Stimulated activated naive B cell treated with anti-CD40 and anti-IgM and Interleukin-4, amounts not matched to agents 10 μg/mL and 1 μg/mL and 100 μg/mL, for 72 hours (primary cell): ENCODE measurements around the gene LCN1.

Experiments
- ATAC-seq, 2 donors: fragments of 150-1000 bp; cut with Tn5 transposase; replicated peaks; 2 replicates each; pipeline ENCODE4 v1.10.0; 2021; ENCODE audit warnings: moderate library complexity in 1 of 2
- DNase-seq: peaks from one replicate; pipeline ENCODE4 v3.0.0; 2021
- H3K27ac Mint-ChIP-seq: one replicate; pipeline ENCODE4 v1.8.0; 2022; ENCODE audit warnings: mild to moderate bottlenecking, mixed read lengths
- H3K27me3 Mint-ChIP-seq, 2 donors: one replicate each; pipeline ENCODE4 v1.8.0; 2022; ENCODE audit warnings: mixed read lengths in 2 of 2
- H3K36me3 Mint-ChIP-seq, 2 donors: one replicate each; pipeline ENCODE4 v1.8.0; 2022; ENCODE audit warnings: mixed read lengths in 2 of 2, mild to moderate bottlenecking in 1 of 2
- H3K4me1 Mint-ChIP-seq, 2 donors: one replicate each; pipeline ENCODE4 v1.8.0; 2022; ENCODE audit warnings: mixed read lengths in 2 of 2, mild to moderate bottlenecking in 1 of 2
- H3K4me3 Mint-ChIP-seq, 2 donors: one replicate each; pipeline ENCODE4 v1.8.0; 2022; ENCODE audit warnings: mild to moderate bottlenecking in 2 of 2, mixed read lengths in 2 of 2, moderate library complexity in 1 of 2
- H3K9me3 Mint-ChIP-seq, 2 donors: one replicate each; pipeline ENCODE4 v1.8.0; 2022; ENCODE audit warnings: mixed read lengths in 2 of 2, mild to moderate bottlenecking in 1 of 2

Gene LCN1

DNA sequence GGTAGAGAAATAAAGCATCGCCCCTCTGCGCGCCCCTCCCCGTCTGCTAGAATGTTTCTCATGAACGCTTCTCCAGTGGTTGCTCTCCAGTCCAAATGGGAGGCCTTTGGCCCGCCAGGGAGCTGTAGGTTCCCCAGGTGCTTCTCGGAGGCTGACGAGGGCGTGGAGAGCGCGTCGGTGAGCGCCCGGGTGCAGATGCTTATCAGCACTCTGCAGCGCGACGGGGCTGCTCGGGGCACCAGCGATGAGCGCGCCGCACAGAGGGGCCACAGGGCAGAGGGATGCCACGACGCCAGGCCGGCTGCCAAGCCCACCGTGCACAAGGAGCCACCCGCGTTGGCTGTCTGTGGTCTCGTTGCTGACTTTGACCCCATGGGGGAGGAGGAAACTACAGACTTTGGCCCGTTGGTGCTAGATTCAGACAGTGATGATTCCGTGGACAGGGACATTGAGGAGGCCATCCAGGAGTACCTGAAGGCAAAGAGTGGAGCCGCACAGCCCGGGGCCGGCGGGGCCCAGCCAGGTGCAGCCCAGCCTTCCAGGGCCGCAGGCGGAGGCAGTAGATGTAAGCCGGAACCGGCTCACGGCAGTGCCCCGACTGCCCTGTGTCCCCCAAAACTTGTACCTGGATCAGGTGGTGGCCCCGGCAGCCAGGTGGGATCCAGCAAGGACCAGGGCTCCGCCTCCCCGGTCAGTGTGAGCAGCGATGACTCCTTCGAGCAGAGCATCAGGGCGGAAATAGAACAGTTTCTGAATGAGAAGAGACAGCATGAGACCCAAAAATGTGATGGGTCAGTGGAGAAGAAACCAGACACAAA is 36.6 kb upstream of the LCN1 start:
- H3K27ac Mint-ChIP-seq = no peak overlapping the region
- peaks cover 0 to 5% of the 10 kb centered on the region in 2 donors for H3K4me1 Mint-ChIP-seq
- H3K36me3 Mint-ChIP-seq = peaks cover 2 to 31% of the 10 kb centered on the region in 2 donors
- peaks cover 6 to 8% of the 10 kb centered on the region in 2 donors for H3K27me3 Mint-ChIP-seq
- DNase-seq (no peak), ATAC-seq (no peak)
- no peak overlapping the region for H3K4me3 Mint-ChIP-seq
- H3K9me3 Mint-ChIP-seq = no peaks in the 10 kb centered on the region

DNA sequence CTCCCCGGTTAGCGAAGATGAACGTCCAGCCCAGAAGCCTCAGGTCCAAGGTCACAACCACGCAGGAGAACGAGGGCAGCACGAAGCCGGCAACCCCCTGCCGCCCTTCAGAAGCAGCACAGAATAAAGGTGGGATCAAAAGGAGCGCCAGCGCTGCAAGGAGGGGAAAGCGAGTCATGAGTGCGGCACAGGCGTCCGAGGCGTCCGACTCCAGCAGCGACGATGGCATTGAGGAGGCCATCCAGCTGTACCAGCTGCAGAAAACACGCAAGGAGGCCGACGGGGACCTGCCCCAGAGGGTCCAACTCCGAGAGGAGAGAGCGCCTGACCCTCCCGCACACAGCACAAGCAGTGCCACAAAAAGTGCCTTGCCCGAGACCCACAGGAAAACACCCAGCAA is 35.9 kb upstream of the LCN1 start:
- Mint-ChIP-seq H3K36me3 (peaks cover 2 to 31% of the 10 kb centered on the region in 2 donors), H3K27me3 (peaks cover 6 to 8% of the 10 kb centered on the region in 2 donors), H3K9me3 (no peaks in the 10 kb centered on the region), H3K4me1 (peaks cover 0 to 5% of the 10 kb centered on the region in 2 donors), H3K27ac (no peak overlapping the region), H3K4me3 (no peak overlapping the region)
- ATAC-seq (no peak), DNase-seq (no peak)

DNA sequence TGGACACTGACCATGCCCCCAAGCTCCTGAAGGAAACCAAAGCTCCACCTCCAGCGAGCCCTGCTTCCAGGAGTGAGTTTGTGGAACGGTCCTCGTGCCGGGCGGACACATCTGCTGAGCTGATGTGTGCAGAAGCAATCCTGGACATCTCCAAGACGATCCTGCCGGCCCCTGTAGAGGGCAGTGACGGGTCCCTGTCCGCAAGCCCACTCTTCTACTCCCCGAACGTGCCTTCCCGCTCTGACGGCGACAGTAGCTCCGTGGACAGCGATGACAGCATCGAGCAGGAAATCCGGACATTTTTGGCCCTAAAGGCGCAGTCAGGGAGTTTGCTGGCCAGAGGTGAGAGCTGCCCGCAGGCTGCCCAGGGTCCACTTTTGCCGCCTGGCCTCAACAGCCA is 35.4 kb upstream of the LCN1 start:
- no peak for DNase-seq
- H3K36me3 Mint-ChIP-seq = peaks cover 2 to 31% of the 10 kb centered on the region in 2 donors
- ATAC-seq = no peak
- H3K27me3 Mint-ChIP-seq = peaks cover 6 to 8% of the 10 kb centered on the region in 2 donors
- no peaks in the 10 kb centered on the region for H3K9me3 Mint-ChIP-seq
- H3K4me3 Mint-ChIP-seq = no peak overlapping the region
- peaks cover 0 to 1% of the 10 kb centered on the region in 2 donors for H3K4me1 Mint-ChIP-seq
- H3K27ac Mint-ChIP-seq = no peak overlapping the region

DNA sequence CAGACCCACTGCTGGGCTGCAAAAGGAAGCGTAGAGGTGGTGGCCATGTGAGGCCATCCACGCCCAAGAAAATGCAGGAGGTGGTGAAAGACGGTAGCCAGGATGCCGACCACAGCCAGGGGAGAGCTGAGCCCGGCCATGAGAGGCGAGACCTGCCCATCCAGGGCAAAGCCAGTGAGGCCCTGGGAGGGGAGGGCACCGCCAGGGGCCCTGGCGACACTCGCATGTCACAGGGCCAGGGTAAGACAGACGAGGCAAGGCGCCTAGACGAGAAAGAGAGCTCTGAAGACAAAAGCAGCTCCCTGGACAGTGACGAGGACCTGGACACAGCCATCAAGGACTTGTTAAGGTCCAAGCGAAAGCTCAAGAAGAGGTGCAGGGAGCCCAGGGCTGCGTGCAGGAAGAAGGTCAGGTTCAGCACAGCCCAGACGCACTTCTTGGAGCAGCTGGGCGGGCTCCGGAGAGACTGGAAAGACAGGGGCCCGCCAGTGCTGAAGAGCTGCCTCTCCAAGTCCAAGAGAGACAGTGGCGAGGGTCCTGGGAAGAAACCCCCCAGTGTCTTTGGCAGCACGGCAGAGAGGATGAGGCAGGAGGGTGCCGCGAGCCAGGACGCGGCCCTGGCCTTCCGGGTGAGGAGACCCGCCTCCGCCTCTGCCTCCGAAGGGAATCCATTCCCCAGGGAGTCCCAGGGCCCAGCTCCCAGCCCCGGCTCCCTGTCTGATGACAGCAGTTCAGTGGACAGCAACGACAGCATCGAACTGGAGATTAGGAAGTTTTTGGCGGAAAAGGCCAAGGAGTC is 34.8 kb upstream of the LCN1 start:
- peaks cover 6 to 8% of the 10 kb centered on the region in 2 donors for H3K27me3 Mint-ChIP-seq
- ATAC-seq (no peak), DNase-seq (no peak)
- no peak overlapping the region for H3K4me3 Mint-ChIP-seq
- no peaks in the 10 kb centered on the region for H3K4me1 Mint-ChIP-seq
- H3K36me3 Mint-ChIP-seq = peaks cover 2 to 31% of the 10 kb centered on the region in 2 donors
- H3K9me3 Mint-ChIP-seq = no peaks in the 10 kb centered on the region
- no peak overlapping the region for H3K27ac Mint-ChIP-seq

DNA sequence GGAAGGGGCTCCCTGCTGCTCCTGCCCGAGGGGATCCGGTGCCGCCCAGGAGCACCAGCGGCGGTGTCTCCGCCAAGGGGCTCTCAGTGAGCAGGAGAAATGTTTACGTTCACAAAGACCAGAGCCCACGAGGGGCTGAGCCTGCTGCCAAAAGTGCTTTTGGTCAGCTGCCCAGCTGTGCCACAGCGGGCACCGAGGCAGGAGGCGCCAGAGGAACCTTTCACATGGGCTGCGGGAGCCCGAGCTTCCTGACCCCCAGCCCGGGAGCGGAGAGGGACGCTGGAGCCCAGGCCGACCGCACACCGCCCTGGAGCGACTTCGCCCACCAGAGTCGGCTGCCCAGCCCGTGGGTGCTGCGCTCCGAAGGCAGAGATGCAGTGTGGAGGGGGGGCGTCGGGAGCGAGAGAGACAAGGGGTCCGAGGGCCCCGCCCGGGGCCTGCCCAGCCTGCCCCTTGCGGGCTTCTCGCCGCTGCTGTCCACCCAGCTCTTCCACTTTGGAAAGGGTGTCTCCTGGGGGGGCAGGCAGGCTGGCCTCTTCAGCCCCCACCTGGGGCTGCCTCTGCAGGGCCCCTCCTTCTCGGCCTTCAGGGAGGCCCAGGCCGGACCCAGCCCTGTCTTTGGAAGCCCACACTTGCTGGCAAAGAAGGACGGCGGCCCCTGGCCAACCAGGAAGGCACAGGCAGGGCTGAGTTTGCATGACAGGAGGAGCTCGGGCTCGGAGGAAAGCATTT is 33.8 kb upstream of the LCN1 start:
- no peaks in the 10 kb centered on the region for H3K9me3 Mint-ChIP-seq
- DNase-seq = no peak
- no peak overlapping the region for H3K27ac Mint-ChIP-seq
- H3K4me3 Mint-ChIP-seq = no peak overlapping the region
- H3K36me3 Mint-ChIP-seq = peaks cover 2 to 31% of the 10 kb centered on the region in 2 donors
- peaks cover 4 to 6% of the 10 kb centered on the region in 2 donors for H3K27me3 Mint-ChIP-seq
- ATAC-seq = no peak
- H3K4me1 Mint-ChIP-seq = no peaks in the 10 kb centered on the region

DNA sequence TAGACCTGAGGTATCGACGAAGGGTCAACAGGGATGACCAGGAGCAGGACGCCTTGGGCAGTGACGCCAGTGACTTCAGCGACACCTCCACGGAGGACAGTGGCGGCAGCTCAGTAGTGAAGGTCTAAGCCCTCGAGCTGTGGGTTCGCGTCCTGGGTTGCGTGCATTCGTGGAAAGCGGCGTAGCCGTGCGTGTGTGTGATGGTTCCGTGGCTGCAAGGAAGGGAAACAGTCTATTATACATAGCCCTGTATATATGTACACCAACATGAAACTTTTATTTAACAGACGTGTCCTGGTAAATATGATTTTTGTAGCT is 33.3 kb upstream of the LCN1 start:
- Mint-ChIP-seq H3K36me3 (peaks cover 2 to 31% of the 10 kb centered on the region in 2 donors), H3K9me3 (no peaks in the 10 kb centered on the region), H3K27ac (no peak overlapping the region), H3K4me3 (no peak overlapping the region), H3K27me3 (peaks cover 4 to 6% of the 10 kb centered on the region in 2 donors), H3K4me1 (no peaks in the 10 kb centered on the region)
- no peak for DNase-seq
- ATAC-seq = no peak

DNA sequence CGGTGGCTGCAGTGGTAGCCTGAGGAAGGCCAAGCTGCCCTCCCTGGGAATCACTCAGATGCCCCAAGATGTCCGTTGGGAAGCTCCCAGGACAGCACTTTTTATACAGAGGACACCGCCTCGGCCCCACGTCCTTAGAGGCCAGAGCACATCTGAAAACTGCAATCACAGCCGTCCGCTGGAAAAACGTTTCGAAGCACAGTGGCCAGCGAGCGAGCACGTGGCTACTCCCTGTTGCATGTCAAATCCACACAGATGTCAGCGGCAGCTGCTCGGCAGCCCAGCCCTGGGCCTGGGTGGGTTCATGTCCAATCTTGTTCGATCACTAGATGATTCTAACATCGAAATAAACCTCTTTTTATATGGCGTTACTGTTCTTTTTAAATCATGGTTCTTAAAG is 32.7 kb upstream of the LCN1 start:
- DNase-seq (no peak), ATAC-seq (no peak)
- H3K4me1 Mint-ChIP-seq = no peaks in the 10 kb centered on the region
- H3K27me3 Mint-ChIP-seq = peaks cover 4 to 6% of the 10 kb centered on the region in 2 donors
- no peak overlapping the region for H3K27ac Mint-ChIP-seq
- no peaks in the 10 kb centered on the region for H3K9me3 Mint-ChIP-seq
- H3K4me3 Mint-ChIP-seq = no peak overlapping the region
- H3K36me3 Mint-ChIP-seq = peaks cover 2 to 31% of the 10 kb centered on the region in 2 donors

DNA sequence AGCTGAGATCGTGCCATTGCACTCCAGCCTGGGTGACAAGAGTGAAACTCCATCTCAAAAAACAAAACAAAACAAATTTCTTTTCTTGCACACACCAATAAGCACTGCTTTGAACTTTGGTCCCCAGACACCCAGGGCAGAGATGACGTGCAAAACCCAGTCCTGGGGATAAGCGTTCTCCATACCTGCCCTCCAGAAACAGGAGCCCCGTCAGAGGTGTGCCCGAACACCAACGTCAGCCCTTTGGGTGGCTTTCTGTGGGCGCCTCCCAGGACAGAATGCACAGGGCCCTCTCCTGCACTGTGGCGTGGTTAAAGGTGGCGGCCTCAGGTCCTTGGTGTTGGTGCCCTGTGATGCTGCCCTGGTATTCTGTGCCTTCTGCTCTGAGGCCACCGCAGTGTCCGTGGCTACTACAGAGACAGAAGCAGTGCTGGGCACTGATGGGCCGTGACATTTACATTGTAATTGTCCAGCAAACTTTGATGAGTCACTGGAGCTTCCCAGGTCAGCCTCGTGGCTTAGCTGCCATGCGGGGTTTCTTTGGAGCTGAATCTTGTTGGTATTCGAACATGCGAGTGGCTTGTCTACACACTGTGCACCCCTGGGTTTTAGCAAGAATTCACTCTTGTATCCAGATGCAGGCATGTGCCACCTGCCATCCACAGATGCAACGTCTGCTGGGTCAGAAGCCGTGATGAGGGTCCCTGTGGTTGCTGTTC is 31.9 kb upstream of the LCN1 start:
- Mint-ChIP-seq H3K36me3 (peaks cover 2 to 24% of the 10 kb centered on the region in 2 donors), H3K9me3 (no peaks in the 10 kb centered on the region), H3K27me3 (peaks cover 4 to 6% of the 10 kb centered on the region in 2 donors), H3K4me3 (no peak overlapping the region), H3K4me1 (no peaks in the 10 kb centered on the region), H3K27ac (no peak overlapping the region)
- no peak for DNase-seq
- ATAC-seq = no peak

DNA sequence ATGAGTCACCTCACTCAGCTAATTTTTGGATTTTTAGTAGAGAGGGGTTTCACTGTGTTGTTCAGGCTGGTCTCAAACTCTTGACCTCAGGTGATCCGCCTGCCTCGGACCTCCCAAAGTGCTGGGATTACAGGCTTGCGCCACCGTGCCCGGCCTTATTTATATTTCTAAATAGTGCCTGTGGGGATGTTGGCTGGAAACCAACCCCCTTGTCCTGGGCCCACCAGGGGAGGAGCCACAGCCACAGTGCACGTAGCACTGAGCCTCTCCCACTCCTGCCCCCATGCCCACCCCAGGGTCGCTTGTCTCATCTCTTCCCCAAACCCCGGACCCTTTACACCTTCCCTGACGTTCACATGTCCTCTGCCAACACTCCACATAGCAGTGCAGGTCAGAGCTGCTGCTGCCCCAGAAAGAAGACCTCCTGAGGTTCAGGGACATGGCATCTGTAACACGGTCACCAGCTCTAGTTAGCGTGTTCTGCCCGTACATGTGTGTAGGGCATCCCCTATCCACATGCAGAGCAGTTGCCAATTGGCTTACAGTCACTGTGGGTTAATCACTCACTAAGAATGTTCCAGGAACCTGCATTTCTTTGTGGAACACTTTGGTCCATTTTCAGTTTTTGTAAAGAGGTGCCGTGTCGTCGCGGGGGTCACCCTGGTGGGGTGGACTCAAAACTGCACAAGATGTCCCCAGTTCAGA is 30.9 kb upstream of the LCN1 start:
- ATAC-seq = no peak
- Mint-ChIP-seq H3K4me3 (no peak overlapping the region), H3K36me3 (peaks cover under 1 to 14% of the 10 kb centered on the region in 2 donors), H3K27me3 (peaks cover 7 to 8% of the 10 kb centered on the region in 2 donors), H3K4me1 (no peaks in the 10 kb centered on the region), H3K27ac (no peak overlapping the region), H3K9me3 (no peaks in the 10 kb centered on the region)
- no peak for DNase-seq

DNA sequence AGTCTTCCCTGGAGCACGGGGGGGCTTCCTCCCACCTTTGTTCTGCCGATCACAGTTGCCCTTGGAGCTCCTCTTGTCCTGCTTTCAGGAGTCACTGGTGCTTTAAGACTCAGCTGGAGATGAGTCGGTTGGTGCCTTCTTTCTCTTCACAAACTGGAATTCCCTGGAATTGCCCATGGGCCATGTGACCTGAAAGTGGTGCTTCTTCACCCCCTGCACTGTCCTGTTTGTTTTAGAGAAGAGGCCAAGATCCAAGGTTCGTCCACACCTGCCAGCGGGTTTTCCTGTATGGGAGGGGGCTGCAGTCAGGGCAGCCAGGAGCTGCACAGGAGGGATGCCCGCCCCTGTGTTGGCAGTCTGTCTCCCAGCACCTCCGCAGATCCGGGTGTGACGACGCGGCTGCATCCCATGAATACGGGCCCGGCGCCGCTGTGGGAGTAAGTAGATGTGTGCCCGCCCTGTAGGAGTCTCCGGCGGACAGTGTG is 30.2 kb upstream of the LCN1 start:
- no peak overlapping the region for H3K27ac Mint-ChIP-seq
- peaks cover 0 to 10% of the 10 kb centered on the region in 2 donors for H3K36me3 Mint-ChIP-seq

DNA sequence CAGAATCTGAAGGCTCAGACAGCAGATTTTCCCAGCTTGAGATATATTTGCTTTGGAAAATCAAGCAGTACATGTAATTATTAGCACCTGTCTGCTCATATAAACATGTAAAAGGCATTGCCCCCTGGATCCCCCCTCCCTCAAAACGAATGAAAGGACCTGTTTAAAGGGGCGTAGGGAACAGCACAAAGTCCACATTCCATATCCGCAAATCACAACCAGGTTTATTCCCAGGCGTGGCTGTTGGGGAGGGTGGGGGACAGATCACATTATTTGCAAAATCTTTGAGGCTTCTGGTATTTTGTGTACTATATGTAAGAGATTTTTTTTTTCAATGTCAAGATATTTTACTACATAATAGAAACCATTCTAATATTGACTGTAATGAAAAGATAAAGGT is 29.5 kb upstream of the LCN1 start:
- H3K4me3 Mint-ChIP-seq = no peak overlapping the region
- ATAC-seq = no peak
- H3K4me1 Mint-ChIP-seq = no peaks in the 10 kb centered on the region
- no peak for DNase-seq
- no peaks in the 10 kb centered on the region for H3K9me3 Mint-ChIP-seq
- H3K27me3 Mint-ChIP-seq = peaks cover 6 to 9% of the 10 kb centered on the region in 2 donors
- H3K36me3 Mint-ChIP-seq = peaks cover 0 to 4% of the 10 kb centered on the region in 2 donors
- H3K27ac Mint-ChIP-seq = no peak overlapping the region

More for the DNA sequence above, 30.2 kb upstream of the LCN1 start:
- H3K4me3 Mint-ChIP-seq = no peak overlapping the region
- H3K27me3 Mint-ChIP-seq = peaks cover 6 to 9% of the 10 kb centered on the region in 2 donors
- ATAC-seq (no peak), DNase-seq (no peak)
- H3K4me1 Mint-ChIP-seq = no peaks in the 10 kb centered on the region
- no peaks in the 10 kb centered on the region for H3K9me3 Mint-ChIP-seq

DNA sequence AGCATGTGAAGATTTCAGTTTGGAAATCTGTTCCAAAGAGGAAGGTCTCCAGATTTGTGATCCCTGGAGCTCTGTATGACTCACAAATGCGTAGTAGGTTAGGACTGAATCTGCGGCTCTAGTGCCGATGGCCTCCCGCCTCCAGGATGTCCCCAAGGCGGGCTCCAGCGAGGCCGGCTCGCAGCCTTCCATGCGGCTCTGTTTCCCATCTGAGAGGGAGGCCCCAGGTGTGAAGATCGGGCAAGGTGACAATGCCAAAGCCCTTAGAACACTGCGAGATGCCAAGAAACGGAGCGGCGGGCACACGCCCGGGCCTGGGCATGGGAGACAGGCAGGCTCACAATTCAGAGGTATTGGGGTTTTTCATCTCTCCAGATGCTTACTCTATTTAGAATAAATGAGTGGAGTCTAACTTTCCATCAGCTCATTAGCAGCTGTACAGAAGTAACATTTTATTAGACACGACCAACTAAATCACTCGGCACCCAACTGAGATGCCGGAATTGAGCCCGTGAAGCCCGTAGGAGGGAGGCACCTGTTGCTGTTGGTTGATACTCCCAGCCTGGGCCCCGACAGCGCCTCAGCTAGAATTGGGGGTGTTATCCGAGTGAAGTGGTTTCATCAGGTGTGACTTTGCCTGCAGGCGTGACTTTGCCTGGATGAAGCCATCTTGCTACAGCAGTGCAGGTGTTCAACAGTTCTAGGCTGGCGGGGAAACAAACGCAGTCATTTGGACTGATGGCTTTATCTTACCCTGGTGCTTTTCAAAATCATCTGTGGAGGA is 28.2 kb upstream of the LCN1 start:
- no peak for ATAC-seq
- Mint-ChIP-seq H3K9me3 (no peaks in the 10 kb centered on the region), H3K4me1 (no peaks in the 10 kb centered on the region), H3K36me3 (no peaks in the 10 kb centered on the region), H3K27ac (no peak overlapping the region), H3K4me3 (no peak overlapping the region), H3K27me3 (peaks cover 9 to 16% of the 10 kb centered on the region in 2 donors)
- no peak for DNase-seq
